Ovary (tissue), 3 donors: ENCODE results near the gene ING4.

ENCODE experiments used
- POLR2A ChIP-seq: fragments of 450-650 bp; IDR thresholded peaks from one replicate; pipeline ENCODE4 v1.6.1; 2017; ENCODE audit warnings: antibody characterized with exemption, mild to moderate bottlenecking, moderate library complexity
- TF ChIP-seq, protein P1 (sequence below), 3 donors: fragments of 450-650 bp in 2 of 3; fragments of 200-600 bp in 1 of 3; IDR thresholded peaks; one replicate each; pipeline versions ENCODE4 v1.5.1 to v1.8.0; 2016 to 2022; ENCODE audit warnings: antibody characterized with exemption in 3 of 3, mild to moderate bottlenecking in 1 of 3
- donor health status: DM: no; HTN: no; CAD: no.

DNA sequence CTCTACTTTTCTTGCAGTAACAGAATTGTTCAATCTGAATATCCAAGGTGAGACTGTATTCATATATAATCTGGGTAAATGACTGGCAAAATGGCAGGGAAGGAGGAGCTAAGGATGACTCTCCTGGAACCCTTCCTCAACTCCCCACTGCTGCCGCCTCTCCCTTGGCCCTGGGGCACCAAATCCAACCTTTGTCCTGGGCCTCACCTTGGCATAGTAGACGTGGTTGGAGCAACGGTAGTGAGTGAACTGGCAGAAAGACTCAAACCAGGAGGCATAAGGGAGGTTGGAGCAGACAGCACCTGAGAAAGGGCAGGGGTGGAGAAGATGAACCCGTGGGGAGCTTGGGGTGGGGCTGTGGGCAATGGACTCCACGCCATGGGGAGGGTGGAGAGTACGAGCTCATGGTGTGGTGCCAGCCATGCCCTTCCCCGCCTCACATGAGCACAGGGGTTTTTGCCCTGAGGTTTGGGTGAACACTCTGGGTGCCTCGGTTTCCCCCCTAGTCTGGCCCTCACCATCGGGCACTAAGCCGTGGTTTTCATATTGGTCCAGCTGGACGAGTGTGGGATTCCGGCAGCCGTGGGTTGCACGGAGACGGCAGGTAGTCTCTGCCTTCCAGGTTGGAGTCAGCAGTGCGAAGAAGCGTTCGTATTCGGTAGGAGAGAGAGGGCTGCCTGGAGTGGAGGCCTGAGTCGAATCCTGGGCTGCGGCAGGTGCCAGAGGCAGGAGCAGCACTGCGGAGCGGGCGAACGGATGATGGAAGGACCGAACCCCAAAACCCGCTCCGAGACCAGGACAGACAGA is 16.4 kb downstream of the ING4 start:
- no peak for TF ChIP-seq POLR2A
- TF ChIP-seq, protein P1, sequence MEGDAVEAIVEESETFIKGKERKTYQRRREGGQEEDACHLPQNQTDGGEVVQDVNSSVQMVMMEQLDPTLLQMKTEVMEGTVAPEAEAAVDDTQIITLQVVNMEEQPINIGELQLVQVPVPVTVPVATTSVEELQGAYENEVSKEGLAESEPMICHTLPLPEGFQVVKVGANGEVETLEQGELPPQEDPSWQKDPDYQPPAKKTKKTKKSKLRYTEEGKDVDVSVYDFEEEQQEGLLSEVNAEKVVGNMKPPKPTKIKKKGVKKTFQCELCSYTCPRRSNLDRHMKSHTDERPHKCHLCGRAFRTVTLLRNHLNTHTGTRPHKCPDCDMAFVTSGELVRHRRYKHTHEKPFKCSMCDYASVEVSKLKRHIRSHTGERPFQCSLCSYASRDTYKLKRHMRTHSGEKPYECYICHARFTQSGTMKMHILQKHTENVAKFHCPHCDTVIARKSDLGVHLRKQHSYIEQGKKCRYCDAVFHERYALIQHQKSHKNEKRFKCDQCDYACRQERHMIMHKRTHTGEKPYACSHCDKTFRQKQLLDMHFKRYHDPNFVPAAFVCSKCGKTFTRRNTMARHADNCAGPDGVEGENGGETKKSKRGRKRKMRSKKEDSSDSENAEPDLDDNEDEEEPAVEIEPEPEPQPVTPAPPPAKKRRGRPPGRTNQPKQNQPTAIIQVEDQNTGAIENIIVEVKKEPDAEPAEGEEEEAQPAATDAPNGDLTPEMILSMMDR (IDR thresholded peaks at IDR 0.05) = no peak
